Colonic mucosa (tissue), 4 donors: ENCODE results near the gene TRAP1. TPM values are rescaled to one million over a fixed set of nuclear protein-coding genes. Genes with fewer than 3 reads are reported as not detected.
A peak's percentile ranks its signal among the peaks of the same experiment; 100 is the strongest.

Experiments
- DNase-seq: peaks from one replicate; pipeline ENCODE4 v3.0.0-alpha.2; 2020
- H3K27ac ChIP-seq: fragments of 200-600 bp; one replicate; pipeline ENCODE4 v1.8.0; 2021
- H3K27me3 ChIP-seq: fragments of 200-600 bp; one replicate; pipeline ENCODE4 v1.8.0; 2021
- H3K36me3 ChIP-seq: fragments of 200-600 bp; one replicate; pipeline ENCODE4 v1.8.0; 2021
- H3K4me1 ChIP-seq: fragments of 200-600 bp; one replicate; pipeline ENCODE4 v1.8.0; 2021; ENCODE audit warnings: mild to moderate bottlenecking
- H3K4me3 ChIP-seq: fragments of 200-600 bp; one replicate; pipeline ENCODE4 v1.8.0; 2021
- H3K9ac ChIP-seq, 2 donors: one replicate each; pipeline ENCODE4 v1.7.0; 2013; ENCODE audit warnings: control low read depth in 2 of 2, low read depth in 2 of 2, low read length in 2 of 2
- H3K9me3 ChIP-seq: fragments of 200-600 bp; one replicate; pipeline ENCODE4 v1.8.0; 2021
- intact Hi-C: fragments of 100-400 bp; cut with DNase I; formaldehyde crosslinking; loops from one replicate; pipeline ENCODE4 v1.14.1; 2022
- total RNA-seq, 2 donors: library from RNA; stranded (reverse); fragmentation: NEBNext Ultra II Directional in 1 of 2; extraction: Animal tissue kit (Norgen Biotek cat#: 25700) in 1 of 2; gene quantifications; one replicate each; pipeline ENCODE4 v1.2.1, GENCODE V29; 2021
- TF ChIP-seq, protein P1 (sequence below): fragments of 200-600 bp; IDR thresholded peaks from one replicate; pipeline ENCODE4 v1.8.0; 2022; ENCODE audit warnings: antibody characterized with exemption, mild to moderate bottlenecking
- donor health status: healthy.
- donor health status: DM: no; HTN: no; CAD: no.
- donor health status: DM: no; HTN: no; CAD: no.

TRAP1 gene
- total RNA-seq, 2 donors from 2014 or later = 75.0 to 165 TPM

DNA sequence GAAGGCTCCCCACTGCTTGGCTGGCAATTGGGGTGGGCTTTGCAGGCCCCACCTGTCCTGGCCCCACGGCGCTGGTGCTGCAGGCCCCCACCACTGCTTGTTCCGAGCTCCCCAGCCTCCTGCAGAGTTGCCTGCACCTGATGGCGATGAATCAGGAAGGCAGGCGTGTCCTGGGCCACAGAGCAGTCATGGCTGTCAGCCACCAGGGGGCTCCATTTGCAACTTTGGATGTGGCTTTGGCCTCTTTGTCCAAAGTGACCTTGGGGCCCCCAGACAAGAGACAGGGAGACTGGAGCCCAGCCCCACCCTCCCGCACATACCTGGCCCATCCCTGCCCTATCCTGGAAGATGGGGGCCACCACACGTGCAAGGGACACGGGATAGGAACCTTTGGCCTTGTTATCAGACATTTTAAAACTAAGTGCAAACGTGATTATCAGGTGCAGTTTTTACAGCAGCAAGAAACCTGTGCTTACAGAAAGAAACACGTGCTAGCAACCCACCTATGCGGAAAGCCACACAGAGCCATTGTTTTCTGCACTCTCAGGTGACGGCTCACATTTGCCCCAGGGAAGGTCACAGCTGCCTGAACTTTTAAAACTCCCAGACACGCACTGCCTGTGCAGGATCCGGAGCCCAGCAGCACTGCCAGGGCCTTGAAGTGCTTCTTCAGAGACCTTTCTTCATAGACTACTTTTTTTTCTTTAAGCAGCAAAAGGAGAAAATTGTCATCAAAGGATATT is 62.9 kb downstream of the TRAP1 start, which contains the start of gene DNASE1:
TSS of gene DNASE1 (plus strand) at position 443 of the 743 bp plus-strand sequence. CDS start 683 bp downstream, outside the sequence.
- H3K36me3 ChIP-seq = peaks cover 4% of the 10 kb centered on the region
- peak; percentile 84 for DNase-seq
- H3K4me1 ChIP-seq = no peaks in the 10 kb centered on the region
- TF ChIP-seq, protein P1, sequence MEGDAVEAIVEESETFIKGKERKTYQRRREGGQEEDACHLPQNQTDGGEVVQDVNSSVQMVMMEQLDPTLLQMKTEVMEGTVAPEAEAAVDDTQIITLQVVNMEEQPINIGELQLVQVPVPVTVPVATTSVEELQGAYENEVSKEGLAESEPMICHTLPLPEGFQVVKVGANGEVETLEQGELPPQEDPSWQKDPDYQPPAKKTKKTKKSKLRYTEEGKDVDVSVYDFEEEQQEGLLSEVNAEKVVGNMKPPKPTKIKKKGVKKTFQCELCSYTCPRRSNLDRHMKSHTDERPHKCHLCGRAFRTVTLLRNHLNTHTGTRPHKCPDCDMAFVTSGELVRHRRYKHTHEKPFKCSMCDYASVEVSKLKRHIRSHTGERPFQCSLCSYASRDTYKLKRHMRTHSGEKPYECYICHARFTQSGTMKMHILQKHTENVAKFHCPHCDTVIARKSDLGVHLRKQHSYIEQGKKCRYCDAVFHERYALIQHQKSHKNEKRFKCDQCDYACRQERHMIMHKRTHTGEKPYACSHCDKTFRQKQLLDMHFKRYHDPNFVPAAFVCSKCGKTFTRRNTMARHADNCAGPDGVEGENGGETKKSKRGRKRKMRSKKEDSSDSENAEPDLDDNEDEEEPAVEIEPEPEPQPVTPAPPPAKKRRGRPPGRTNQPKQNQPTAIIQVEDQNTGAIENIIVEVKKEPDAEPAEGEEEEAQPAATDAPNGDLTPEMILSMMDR = peak; percentile 70
- H3K9ac ChIP-seq = peak within 1 kb of the TSS in 1 of 2 donors; percentile 76
- no peak within 1 kb of the TSS for H3K4me3 ChIP-seq
- H3K27me3 ChIP-seq = no peaks in the 10 kb centered on the region
- no peaks in the 10 kb centered on the region for H3K9me3 ChIP-seq
- H3K27ac ChIP-seq = peak within 1 kb of the TSS; percentile 33
- intact Hi-C loops = no loop called here

DNA sequence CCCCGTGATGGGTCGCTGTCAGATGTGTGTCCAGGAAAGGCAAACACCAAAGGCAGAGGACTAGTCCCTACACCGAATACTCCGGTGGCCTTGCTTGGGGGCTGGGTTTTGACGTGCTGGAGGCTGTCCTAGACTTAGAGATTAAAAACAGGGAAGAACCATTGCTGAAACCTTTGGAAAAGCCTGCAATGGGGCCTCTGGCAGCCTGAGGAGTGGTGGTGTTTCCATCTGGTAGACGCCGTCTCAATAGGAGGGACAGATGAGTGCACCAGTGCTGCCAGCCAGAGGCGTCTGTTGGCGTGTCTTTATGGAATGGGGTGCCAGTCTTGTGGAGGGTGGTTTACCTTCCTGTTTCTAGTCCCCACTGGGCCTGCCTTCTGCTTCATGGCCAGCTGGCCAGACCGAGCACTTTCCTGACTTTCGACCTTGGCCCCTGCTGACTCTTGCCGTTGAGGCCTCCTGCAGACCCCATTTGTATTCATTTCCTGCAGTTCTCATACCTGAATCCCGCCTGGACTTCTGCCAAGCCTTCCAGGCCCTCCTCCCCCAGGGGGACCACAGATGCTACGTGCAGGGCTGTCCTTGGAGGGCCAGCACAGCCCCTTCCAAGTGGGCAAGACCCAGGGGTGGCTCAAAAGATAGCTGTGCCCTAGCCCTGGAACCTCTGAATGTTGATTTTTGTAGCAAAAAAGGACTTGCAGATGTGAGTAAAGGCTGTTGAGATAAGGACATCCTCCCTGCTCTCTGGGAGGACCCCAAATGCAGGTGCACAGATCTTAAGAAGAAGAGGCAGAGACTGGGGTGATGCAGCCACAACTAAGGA is 64.7 kb downstream of the TRAP1 start:
- Histone ChIP-seq H3K4me3 (no peak overlapping the region), H3K27me3 (no peaks in the 10 kb centered on the region), H3K27ac (no peak overlapping the region), H3K9ac (no peak overlapping the region), H3K9me3 (no peaks in the 10 kb centered on the region), H3K4me1 (no peaks in the 10 kb centered on the region), H3K36me3 (peaks cover 4% of the 10 kb centered on the region)
- no peak for DNase-seq
- TF ChIP-seq, protein P1 = no peak
- intact Hi-C loops = no loop called here

DNA sequence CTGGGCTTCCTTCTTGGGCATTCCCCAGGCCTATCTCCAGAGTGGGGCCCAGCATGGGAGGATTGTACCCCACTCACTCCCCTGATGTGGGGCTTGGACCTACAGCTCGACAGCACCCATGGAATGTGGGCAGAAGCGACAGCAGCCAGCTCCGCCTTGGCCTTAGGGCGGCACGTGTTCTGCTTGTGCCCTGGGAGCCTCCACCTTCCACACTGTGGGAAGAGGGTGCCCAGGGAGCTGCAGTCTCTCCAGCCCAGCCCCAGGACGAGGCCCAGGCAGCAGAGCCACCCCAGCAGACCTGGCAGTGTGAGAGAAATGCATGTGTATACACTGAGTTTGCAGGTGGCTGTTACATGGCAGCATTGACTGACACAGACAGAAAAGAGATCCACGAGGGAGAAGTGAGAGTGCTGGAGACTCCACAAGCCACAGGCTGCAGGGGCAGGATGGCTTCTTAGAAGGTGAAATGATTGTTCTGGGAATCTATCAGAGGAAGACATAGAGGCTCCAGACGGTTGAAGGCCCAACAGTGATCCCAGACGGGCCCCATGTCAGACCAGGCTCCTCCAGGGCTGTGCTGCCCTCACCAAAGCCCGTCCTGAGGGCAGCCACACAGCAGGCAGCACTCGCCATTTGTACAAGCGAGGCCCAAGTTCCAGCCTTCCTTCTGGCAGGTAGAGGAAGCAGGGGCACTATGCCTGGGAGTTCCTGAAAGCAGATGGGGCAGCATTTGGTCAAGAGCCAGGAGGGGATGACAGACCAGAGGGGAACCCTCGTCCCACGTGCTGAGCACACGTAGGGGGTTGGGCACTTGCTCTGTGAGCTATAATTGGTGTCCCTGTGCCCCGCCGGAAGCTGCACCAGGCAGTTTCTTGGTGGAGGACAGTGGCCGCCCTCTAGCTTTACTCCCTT is 65.6 kb downstream of the TRAP1 start:
- no peak overlapping the region for H3K9ac ChIP-seq
- intact Hi-C loops = no loop called here
- TF ChIP-seq, protein P1 = no peak
- no peaks in the 10 kb centered on the region for H3K9me3 ChIP-seq
- no peaks in the 10 kb centered on the region for H3K4me1 ChIP-seq
- H3K4me3 ChIP-seq = no peak overlapping the region
- H3K27me3 ChIP-seq = no peaks in the 10 kb centered on the region
- no peak overlapping the region for H3K27ac ChIP-seq
- H3K36me3 ChIP-seq = no peaks in the 10 kb centered on the region
- DNase-seq = no peak

DNA sequence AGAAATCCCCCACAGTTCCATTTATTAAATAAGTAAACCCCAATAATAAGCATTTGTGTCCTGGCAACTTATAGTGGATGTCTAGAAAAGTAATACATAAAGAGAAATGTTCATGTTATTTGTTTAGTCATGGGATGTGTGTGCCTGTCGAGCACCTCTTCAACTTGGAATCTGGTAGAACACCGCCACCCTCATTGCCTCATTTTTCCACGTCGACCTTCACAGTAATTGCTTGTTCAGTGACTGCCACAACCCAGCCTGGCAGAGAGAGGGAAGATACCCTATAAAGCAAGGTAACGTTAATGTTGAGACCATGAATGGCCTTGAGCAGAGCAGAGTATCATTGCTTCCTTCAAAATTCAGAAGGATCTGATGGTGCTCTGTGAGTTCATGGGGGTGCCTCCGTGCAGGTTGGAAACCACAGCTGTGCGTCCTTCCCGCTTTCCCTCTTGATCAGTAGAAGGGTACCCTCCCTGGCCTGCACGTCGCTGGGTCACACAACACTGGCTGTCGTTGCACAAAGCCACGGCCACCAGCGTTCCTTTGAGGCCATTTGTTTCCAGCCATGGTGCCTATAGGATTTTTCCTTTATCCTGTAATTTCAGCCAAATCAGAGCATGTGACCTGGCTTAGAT is 66.6 kb downstream of the TRAP1 start:
- Histone ChIP-seq H3K27ac (no peak overlapping the region), H3K4me3 (no peak overlapping the region), H3K9ac (no peak overlapping the region), H3K36me3 (no peaks in the 10 kb centered on the region), H3K4me1 (no peaks in the 10 kb centered on the region), H3K9me3 (no peaks in the 10 kb centered on the region), H3K27me3 (no peaks in the 10 kb centered on the region)
- TF ChIP-seq, protein P1 = no peak
- intact Hi-C loops = no loop called here
- DNase-seq = peak; percentile 17
